MCF 10A (cell line): ENCODE measurements around the gene RHCE. TPM values are rescaled to one million over a fixed set of nuclear protein-coding genes. Genes with fewer than 3 reads are reported as not detected.
"Not testable (repeated sequence)": the region's sequence is repeated elsewhere in the genome, so short reads cannot be mapped to it uniquely, and the experiment has no call there.

Experiments
- Bru-seq: library from RNA; stranded (reverse); fragments of 400-500 nt; gene quantifications from one replicate; lab custom pipeline; 2021; lab: Mats Ljungman, UMichigan
- BruChase-seq, 2 experiments: library from RNA; stranded (reverse); fragments of 400-500 nt; gene quantifications; one replicate each; lab custom pipeline; 2021; lab: Mats Ljungman, UMichigan
- BruUV-seq: library from RNA; stranded (reverse); fragments of 400-500 nt; replicated peaks from 2 replicates; lab custom pipeline; 2021; lab: Mats Ljungman, UMichigan
- CTCF ChIA-PET: fragments of 300-600 bp; sonication (Branson Sonifier 250); formaldehyde crosslinking; extraction: SDS; loops from one replicate; lab custom pipeline; 2021; ENCODE audit warnings: antibody characterized with exemption, inconsistent platforms; lab: Yijun Ruan, JAX
- POLR2A ChIA-PET: fragments of 300-600, 350-650 bp; sonication (Branson Sonifier 250); formaldehyde crosslinking; extraction: SDS; loops from one replicate; lab custom pipeline; 2020; ENCODE audit warnings: antibody characterized with exemption, inconsistent platforms; lab: Yijun Ruan, JAX
- DNase-seq: peaks from one replicate; pipeline ENCODE4 v3.0.0-alpha.2; 2018; ENCODE audit not compliant: unreplicated experiment
- H3K27ac Mint-ChIP-seq: one replicate; pipeline ENCODE4 v1.8.0; 2022; ENCODE audit warnings: mild to moderate bottlenecking, low read depth, mixed read lengths; ENCODE audit not compliant: unreplicated experiment
- H3K27me3 Mint-ChIP-seq: one replicate; pipeline ENCODE4 v1.8.0; 2022; ENCODE audit warnings: mixed read lengths; ENCODE audit not compliant: insufficient read depth, unreplicated experiment
- H3K36me3 Mint-ChIP-seq: one replicate; pipeline ENCODE4 v1.8.0; 2022; ENCODE audit warnings: mild to moderate bottlenecking, moderate library complexity, mixed read lengths; ENCODE audit not compliant: insufficient read depth, unreplicated experiment
- H3K4me1 Mint-ChIP-seq: one replicate; pipeline ENCODE4 v1.8.0; 2022; ENCODE audit warnings: mixed read lengths; ENCODE audit not compliant: insufficient read depth, unreplicated experiment
- H3K4me3 Mint-ChIP-seq: one replicate; pipeline ENCODE4 v1.8.0; 2022; ENCODE audit warnings: mild to moderate bottlenecking, moderate library complexity, mixed read lengths; ENCODE audit not compliant: unreplicated experiment
- H3K9me3 Mint-ChIP-seq: one replicate; pipeline ENCODE4 v1.8.0; 2022; ENCODE audit warnings: mixed read lengths; ENCODE audit not compliant: unreplicated experiment
- CTCF ChIP-seq: fragments of 200-600 bp; IDR thresholded peaks from one replicate; pipeline ENCODE4 v1.8.0; 2022; ENCODE audit warnings: antibody characterized with exemption, mild to moderate bottlenecking; ENCODE audit not compliant: unreplicated experiment
- intact Hi-C: fragments of 100-400 bp; cut with micrococcal nuclease; formaldehyde crosslinking; loops from 2 replicates; pipeline ENCODE4 v1.14.1; 2022
- long read RNA-seq: library from polyadenylated mRNA; stranded (forward); transcript quantifications from one replicate; pipeline ENCODE4 v2.0.0, GENCODE V29; 2022
- total RNA-seq: library from RNA; stranded (reverse); gene quantifications from 2 replicates; pipeline ENCODE4 v1.2.3, GENCODE V29; 2022

RHCE gene
- total RNA-seq (0.42 and 0.61 TPM in 2 replicates), Bru-seq, nascent RNA (percentile 25 among the genes with signal in this experiment), BruChase-seq, experiment 1, labeled RNA remaining after a 6-hour chase (percentile 18 among the genes with signal in this experiment), BruChase-seq, experiment 2, labeled RNA remaining after a 2-hour chase (percentile 23 among the genes with signal in this experiment)
- long read RNA-seq, partial matches to known transcripts: 0 of 1 reads
- long read RNA-seq, other reads (novel, unspliced or antisense): 1 of 1 reads

- H3K4me3 Mint-ChIP-seq, CTCF ChIA-PET, H3K27ac Mint-ChIP-seq, BruUV-seq, H3K9me3 Mint-ChIP-seq, H3K4me1 Mint-ChIP-seq, DNase-seq, H3K36me3 Mint-ChIP-seq, intact Hi-C loops, POLR2A ChIA-PET, H3K27me3 Mint-ChIP-seq: not testable (repeated sequence)
Measured at GRCh38 chr1:25420715-25421114, at the start of gene RHCE. Gene RHCE (minus strand): TSS chr1:25420825. CDS start chr1:25420786, 39 bp downstream.

GRCh38 chr1:25469177-25469576 lies 48.6 kb upstream of the RHCE start:
- H3K4me1 Mint-ChIP-seq: no peaks in the 10 kb centered on the region
- no peak overlapping the region for H3K27ac Mint-ChIP-seq
- H3K9me3 Mint-ChIP-seq: no peaks in the 10 kb centered on the region
- DNase-seq: no peak
- CTCF ChIA-PET: interaction anchor here (0.6 to 1.3 kb wide), 3 partner anchors 14 to 780 kb away, joined by 3 read pairs; no protein-coding TSS in a partner anchor
- no TSS peak for BruUV-seq
- H3K4me3 Mint-ChIP-seq: no peak overlapping the region
- intact Hi-C loops: no loop called here
- POLR2A ChIA-PET: interaction anchor here (0.6 to 1.2 kb wide), 3 partner anchors 17 to 43 kb away, joined by 3 read pairs; no protein-coding TSS in a partner anchor
- TF ChIP-seq CTCF: no peak
- H3K27me3 Mint-ChIP-seq: no peaks in the 10 kb centered on the region
- H3K36me3 Mint-ChIP-seq: peaks cover 15% of the 10 kb centered on the region

- H3K27ac Mint-ChIP-seq: no peak overlapping the region
- peaks cover 15% of the 10 kb centered on the region for H3K36me3 Mint-ChIP-seq
- no TSS peak for BruUV-seq
- no peak for DNase-seq
- H3K4me1 Mint-ChIP-seq: no peaks in the 10 kb centered on the region
- intact Hi-C loops: no loop called here
- ChIA-PET CTCF (interaction anchor here (0.6 kb wide), 1 partner anchor 229 kb away, joined by 3 read pairs; no protein-coding TSS in a partner anchor), POLR2A (interaction anchor here (0.6 kb wide), 1 partner anchor 36 kb away, joined by 3 read pairs; no protein-coding TSS in a partner anchor)
- H3K4me3 Mint-ChIP-seq: no peak overlapping the region
- TF ChIP-seq CTCF: no peak
- no peaks in the 10 kb centered on the region for H3K9me3 Mint-ChIP-seq
- no peaks in the 10 kb centered on the region for H3K27me3 Mint-ChIP-seq
Measured at GRCh38 chr1:25468033-25468432, 47.4 kb upstream of the RHCE start.

- BruUV-seq: no TSS peak
- ChIA-PET CTCF (no interaction called here), POLR2A (interaction anchor here (0.6 kb wide), 1 partner anchor 36 kb away, joined by 3 read pairs; no protein-coding TSS in a partner anchor)
- Mint-ChIP-seq H3K27me3 (no peaks in the 10 kb centered on the region), H3K27ac (no peak overlapping the region), H3K4me3 (no peak overlapping the region), H3K9me3 (no peaks in the 10 kb centered on the region), H3K36me3 (peaks cover 15% of the 10 kb centered on the region), H3K4me1 (no peaks in the 10 kb centered on the region)
- no peak for DNase-seq
- no peak for TF ChIP-seq CTCF
- intact Hi-C loops: no loop called here
Measured at GRCh38 chr1:25467616-25468015, 47.0 kb upstream of the RHCE start.
